Muscle layer of colon (tissue), 2 donors: Measurements from ENCODE around the gene SHISA9.
"Not testable (repeated sequence)": the region's sequence is repeated elsewhere in the genome, so short reads cannot be mapped to it uniquely, and the experiment has no call there.

ENCODE experiments used
- H3K27ac ChIP-seq: one replicate; pipeline ENCODE4 v1.7.0; 2013; ENCODE audit warnings: low read depth, mild to moderate bottlenecking, low read length, moderate library complexity
- H3K27me3 ChIP-seq, 2 donors: one replicate each; pipeline ENCODE4 v1.7.0; 2013; ENCODE audit warnings: low read length in 2 of 2, mild to moderate bottlenecking in 2 of 2; ENCODE audit not compliant: insufficient read depth in 2 of 2, control insufficient read depth in 1 of 2
- H3K36me3 ChIP-seq: one replicate; pipeline ENCODE4 v1.7.0; 2013; ENCODE audit warnings: mild to moderate bottlenecking, low read length; ENCODE audit not compliant: insufficient read depth
- H3K4me1 ChIP-seq: one replicate; pipeline ENCODE4 v1.7.0; 2013; ENCODE audit warnings: mild to moderate bottlenecking, low read length; ENCODE audit not compliant: insufficient read depth
- H3K4me3 ChIP-seq, 2 donors: one replicate each; pipeline ENCODE4 v1.7.0; 2013; ENCODE audit warnings: low read length in 2 of 2, low read depth in 1 of 2, mild to moderate bottlenecking in 1 of 2, moderate library complexity in 1 of 2
- H3K9ac ChIP-seq: one replicate; pipeline ENCODE4 v1.7.0; 2013; ENCODE audit warnings: low read length
- H3K9me3 ChIP-seq: one replicate; pipeline ENCODE4 v1.7.0; 2013; ENCODE audit warnings: mild to moderate bottlenecking, low read length
- donor health status: abdominal sarcoma.
- donor health status: Adenocarcinoma of cecum.

The SHISA9 gene

GRCh38 chr16:12920739-12921138, 19.3 kb downstream of the SHISA9 start:
- no peak overlapping the region for H3K27ac ChIP-seq
- no peaks in the 10 kb centered on the region for H3K4me1 ChIP-seq
- no peaks in the 10 kb centered on the region for H3K9me3 ChIP-seq
- no peak overlapping the region for H3K4me3 ChIP-seq
- H3K27me3 ChIP-seq = no peaks in the 10 kb centered on the region
- H3K9ac ChIP-seq = no peak overlapping the region
- H3K36me3 ChIP-seq = no peaks in the 10 kb centered on the region

DNA sequence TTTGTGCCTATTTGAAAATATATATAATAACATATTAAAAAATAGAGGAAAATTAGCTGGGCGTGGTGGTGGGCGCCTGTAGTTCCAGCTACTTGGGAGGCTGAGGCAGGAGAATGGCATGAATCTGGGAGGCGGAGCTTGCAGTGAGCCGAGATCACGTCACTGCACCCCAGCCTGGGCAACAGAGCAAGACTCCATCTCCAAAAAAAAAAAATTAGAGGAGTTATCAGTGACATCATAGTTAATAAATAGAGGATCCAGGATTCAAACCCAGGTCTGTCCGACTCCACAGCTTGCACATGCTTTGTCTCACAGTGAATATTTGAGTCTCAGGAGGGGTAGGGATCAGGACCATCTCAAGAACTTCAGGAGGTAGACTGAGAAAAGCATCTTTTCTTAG, 22.2 kb downstream of the SHISA9 start:
- not testable (repeated sequence) for H3K9me3 ChIP-seq, H3K36me3 ChIP-seq, H3K27me3 ChIP-seq, H3K4me3 ChIP-seq, H3K4me1 ChIP-seq, H3K27ac ChIP-seq, H3K9ac ChIP-seq

DNA sequence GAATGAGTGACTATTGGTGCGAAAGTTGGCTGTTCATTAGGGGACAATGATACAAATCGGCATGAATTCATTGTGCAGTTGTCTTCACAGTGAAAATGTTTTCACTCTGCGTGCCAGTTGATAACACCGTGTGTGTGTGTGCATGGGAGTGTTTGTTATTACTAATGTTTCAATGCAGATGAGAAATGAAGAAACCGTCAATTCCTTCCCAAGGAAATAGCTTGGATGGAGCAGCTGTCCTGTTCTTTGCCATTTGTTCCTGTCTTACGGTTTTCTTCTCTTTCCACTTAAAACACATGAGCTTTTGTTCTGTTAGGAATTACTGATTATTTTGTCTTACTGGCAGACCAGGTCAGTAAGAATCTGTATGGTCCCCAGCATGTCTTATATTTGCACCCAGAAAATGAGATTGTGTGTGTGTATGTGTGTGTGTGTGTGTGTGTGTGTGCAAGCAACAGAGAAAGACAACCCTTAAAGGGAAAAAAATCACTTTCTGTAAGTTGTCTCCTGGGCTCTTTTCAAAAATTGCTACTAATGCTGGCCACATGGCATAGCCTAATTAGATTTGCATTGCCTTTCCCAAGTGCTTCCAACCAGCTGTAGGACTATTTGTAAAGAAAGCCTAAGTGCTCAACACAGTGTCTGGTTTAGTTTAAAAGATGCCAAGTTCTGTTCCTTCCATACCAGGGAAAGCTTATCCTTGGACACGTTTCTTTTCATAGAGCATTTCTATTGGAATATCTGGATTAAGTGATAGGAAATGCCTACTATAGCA, 23.8 kb downstream of the SHISA9 start:
- H3K9ac ChIP-seq = no peak overlapping the region
- no peaks in the 10 kb centered on the region for H3K36me3 ChIP-seq
- no peak overlapping the region for H3K27ac ChIP-seq
- no peaks in the 10 kb centered on the region for H3K27me3 ChIP-seq
- H3K4me3 ChIP-seq = no peak overlapping the region
- no peaks in the 10 kb centered on the region for H3K9me3 ChIP-seq
- no peaks in the 10 kb centered on the region for H3K4me1 ChIP-seq

- Histone ChIP-seq H3K9ac (no peak overlapping the region), H3K27me3 (no peaks in the 10 kb centered on the region), H3K4me3 (no peak overlapping the region), H3K36me3 (no peaks in the 10 kb centered on the region), H3K27ac (no peak overlapping the region), H3K9me3 (no peaks in the 10 kb centered on the region), H3K4me1 (no peaks in the 10 kb centered on the region)
These were observed 26.2 kb downstream of the SHISA9 start for GRCh38 chr16:12927591-12927990.

DNA sequence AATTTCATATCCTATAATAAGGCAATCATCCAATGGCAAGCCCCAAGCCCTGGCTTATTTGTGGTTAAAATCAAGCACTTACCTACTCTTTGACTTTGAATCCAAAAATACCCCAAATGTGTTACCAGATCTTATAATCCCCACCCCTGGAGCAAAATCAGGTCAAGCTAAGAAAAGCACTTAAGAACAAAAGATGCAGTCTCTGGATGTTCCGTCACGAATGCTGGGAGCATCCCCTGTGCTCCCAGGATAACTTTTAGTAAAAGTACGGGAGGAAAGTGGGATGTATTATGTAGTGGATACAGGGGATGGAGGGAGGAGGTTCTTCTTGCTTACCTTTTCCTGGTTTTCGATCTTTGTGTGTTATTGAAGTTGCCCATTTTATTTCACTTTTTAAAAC, 29.5 kb downstream of the SHISA9 start:
- H3K4me3 ChIP-seq = no peak overlapping the region
- no peaks in the 10 kb centered on the region for H3K4me1 ChIP-seq
- no peaks in the 10 kb centered on the region for H3K27me3 ChIP-seq
- H3K36me3 ChIP-seq = no peaks in the 10 kb centered on the region
- no peak overlapping the region for H3K27ac ChIP-seq
- no peak overlapping the region for H3K9ac ChIP-seq
- no peaks in the 10 kb centered on the region for H3K9me3 ChIP-seq

DNA sequence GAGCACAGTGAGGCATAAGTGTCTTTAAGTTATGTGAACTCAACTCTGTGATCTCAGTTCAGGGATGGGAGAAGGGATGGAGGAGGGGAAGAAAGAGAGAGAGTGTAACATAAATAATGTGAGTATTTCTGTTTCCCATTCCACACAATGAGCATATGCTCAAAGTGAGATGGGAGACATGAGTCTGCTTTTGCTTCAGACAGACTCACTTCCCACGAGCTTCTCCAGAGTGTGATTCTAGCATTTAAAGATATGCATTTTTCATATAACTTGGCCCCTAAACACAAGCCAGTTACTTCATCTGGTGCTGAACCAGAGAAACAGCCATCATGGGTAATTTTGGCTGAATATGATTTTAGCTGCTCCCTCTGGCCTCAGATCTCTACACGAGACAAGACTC, 35.0 kb downstream of the SHISA9 start:
- H3K27me3 ChIP-seq = no peaks in the 10 kb centered on the region
- no peak overlapping the region for H3K9ac ChIP-seq
- no peaks in the 10 kb centered on the region for H3K36me3 ChIP-seq
- no peaks in the 10 kb centered on the region for H3K9me3 ChIP-seq
- no peaks in the 10 kb centered on the region for H3K4me1 ChIP-seq
- no peak overlapping the region for H3K4me3 ChIP-seq
- no peak overlapping the region for H3K27ac ChIP-seq

DNA sequence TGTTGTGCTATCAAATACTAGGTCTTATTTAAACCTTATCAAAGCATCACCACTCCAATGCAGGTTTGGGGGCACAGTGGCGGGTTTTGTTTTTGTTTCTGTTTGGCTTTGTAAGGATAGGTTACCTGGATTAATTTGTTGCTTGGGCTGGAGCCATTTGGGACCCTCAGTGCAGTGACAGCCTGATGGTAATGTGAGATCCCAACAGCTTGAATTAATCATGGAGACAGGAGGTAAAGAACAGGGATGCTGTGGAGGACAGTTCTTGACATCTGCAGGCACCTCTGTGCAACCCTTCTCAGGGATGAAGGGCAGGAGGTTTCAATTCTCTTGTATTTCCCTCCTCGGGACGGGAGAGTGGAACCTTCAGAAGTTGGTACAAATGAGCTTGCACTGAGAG, 40.5 kb downstream of the SHISA9 start:
- Histone ChIP-seq H3K27ac (no peak overlapping the region), H3K4me3 (no peak overlapping the region), H3K4me1 (no peaks in the 10 kb centered on the region), H3K36me3 (no peaks in the 10 kb centered on the region), H3K9ac (no peak overlapping the region), H3K9me3 (no peaks in the 10 kb centered on the region), H3K27me3 (no peaks in the 10 kb centered on the region)

GRCh38 chr16:12942861-12943260, 41.5 kb downstream of the SHISA9 start:
- Histone ChIP-seq H3K9me3 (no peaks in the 10 kb centered on the region), H3K4me3 (no peak overlapping the region), H3K36me3 (no peaks in the 10 kb centered on the region), H3K27me3 (no peaks in the 10 kb centered on the region), H3K27ac (no peak overlapping the region), H3K9ac (no peak overlapping the region), H3K4me1 (no peaks in the 10 kb centered on the region)

DNA sequence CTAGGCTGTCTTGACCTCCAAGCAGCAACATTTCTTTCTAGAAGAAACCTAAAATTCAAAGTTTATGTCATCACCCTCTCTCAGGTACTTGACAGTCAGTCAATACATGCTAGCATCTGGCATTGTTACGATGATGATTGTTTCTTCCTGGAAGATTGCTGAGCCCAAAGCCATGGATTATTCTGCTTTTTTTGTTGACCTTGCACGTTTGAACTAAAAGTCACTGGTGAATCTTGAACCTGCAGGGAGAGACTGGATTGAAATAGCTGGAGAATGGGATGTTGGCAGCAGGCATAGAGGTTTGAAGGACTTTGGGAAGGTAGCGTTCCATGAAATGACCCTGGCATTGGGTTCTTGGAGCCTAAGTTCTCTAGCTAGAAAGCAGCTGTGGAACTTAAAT, 42.9 kb downstream of the SHISA9 start:
- Histone ChIP-seq H3K27me3 (no peaks in the 10 kb centered on the region), H3K9ac (no peak overlapping the region), H3K27ac (no peak overlapping the region), H3K36me3 (no peaks in the 10 kb centered on the region), H3K4me3 (no peak overlapping the region), H3K9me3 (no peaks in the 10 kb centered on the region), H3K4me1 (no peaks in the 10 kb centered on the region)

- no peak overlapping the region for H3K27ac ChIP-seq
These were observed 50.0 kb downstream of the SHISA9 start for GRCh38 chr16:12951392-12951791.

GRCh38 chr16:12951976-12952375, 50.6 kb downstream of the SHISA9 start:
- Histone ChIP-seq H3K27me3 (no peaks in the 10 kb centered on the region), H3K4me3 (no peak overlapping the region), H3K9me3 (no peaks in the 10 kb centered on the region), H3K36me3 (no peaks in the 10 kb centered on the region), H3K27ac (no peak overlapping the region), H3K4me1 (no peaks in the 10 kb centered on the region), H3K9ac (no peak overlapping the region)

More at GRCh38 chr16:12951392-12951791, 50.0 kb downstream of the SHISA9 start:
- Histone ChIP-seq H3K4me3 (no peak overlapping the region), H3K4me1 (no peaks in the 10 kb centered on the region), H3K9me3 (no peaks in the 10 kb centered on the region), H3K9ac (no peak overlapping the region), H3K36me3 (no peaks in the 10 kb centered on the region), H3K27me3 (no peaks in the 10 kb centered on the region)

- H3K9ac ChIP-seq = no peak overlapping the region
- no peaks in the 10 kb centered on the region for H3K27me3 ChIP-seq
- no peaks in the 10 kb centered on the region for H3K4me1 ChIP-seq
- H3K9me3 ChIP-seq = no peaks in the 10 kb centered on the region
- no peak overlapping the region for H3K27ac ChIP-seq
- H3K4me3 ChIP-seq = no peak overlapping the region
- H3K36me3 ChIP-seq = no peaks in the 10 kb centered on the region
These were observed 57.0 kb downstream of the SHISA9 start for GRCh38 chr16:12958366-12958765.
